ENCODE measurements around the gene FOXN1. TPM values are rescaled to one million over a fixed set of nuclear protein-coding genes. Genes with fewer than 3 reads are reported as not detected.

Gene FOXN1
- total and polyA plus RNA-seq, 2 of the 13 experiments (the other 11 are each of a cell fraction or from before 2014, with no cell fraction given), result 0.01 TPM; not detected in 1

GRCh38 chr17:28466001-28466400, 40.1 kb upstream of the FOXN1 start:
- H3K4me2 ChIP-seq (ENCODE audit: low read depth, low read length), result no peak overlapping the region
- no TSS peak for BruUV-seq (replicated peaks)
- no peak for DNase-seq (ENCODE audit: low spot score)
- CTCF ChIA-PET (ENCODE audit: low intra/inter-chr PET ratio, low total read pairs), result no interaction called here
- H3K4me3 ChIP-seq (replicated peaks in 1 of 3; ENCODE audit: insufficient read depth in 1 of 3, low read depth in 2 of 3, low read length in 3 of 3), result no peak overlapping the region
- TF ChIP-seq MYC (CRISPR knock-in tag; IDR thresholded peaks at IDR 0.05; ENCODE audit: borderline replicate concordance), result no peak
- TF ChIP-seq AGO2 (optimal IDR thresholded peaks at IDR 0.05; ENCODE audit: low read depth, low read length), result no peak
- no peak for TF ChIP-seq ZKSCAN1 (IDR thresholded peaks at IDR 0.05; ENCODE audit: low read length)
- no peak for TF ChIP-seq GLMP (CRISPR knock-in tag; IDR thresholded peaks at IDR 0.05; ENCODE audit: borderline replicate concordance)
- no peak for TF ChIP-seq ARID4A (CRISPR knock-in tag; IDR thresholded peaks at IDR 0.05; ENCODE audit: borderline replicate concordance)
- no peak for TF ChIP-seq ZSCAN29 (CRISPR knock-in tag; conservative IDR thresholded peaks at IDR 0.05)
- TF ChIP-seq ZNF747 (CRISPR knock-in tag; IDR thresholded peaks at IDR 0.05; ENCODE audit: borderline replicate concordance), result no peak
- TF ChIP-seq TCF7 (IDR thresholded peaks at IDR 0.05; ENCODE audit: low read depth), result no peak
- TF ChIP-seq ARID3A (IDR thresholded peaks at IDR 0.05; ENCODE audit: low read depth, low read length), result no peak
- no peak for TF ChIP-seq ELF3 (CRISPR knock-in tag; IDR thresholded peaks at IDR 0.05)
- TF ChIP-seq PTBP1 (IDR thresholded peaks at IDR 0.05; ENCODE audit: low read depth, low read length, poor library complexity, severe bottlenecking), result no peak
- no peak for TF ChIP-seq ISL2 (CRISPR knock-in tag; IDR thresholded peaks at IDR 0.05)
- no peak for TF ChIP-seq ZZZ3 (CRISPR knock-in tag; IDR thresholded peaks at IDR 0.05; ENCODE audit: borderline replicate concordance)
- TF ChIP-seq GFI1 (CRISPR knock-in tag; IDR thresholded peaks at IDR 0.05; ENCODE audit: borderline replicate concordance), result no peak
- no peak for TF ChIP-seq ZNF18 (CRISPR knock-in tag; IDR thresholded peaks at IDR 0.05; ENCODE audit: insufficient replicate concordance)
- no peak for TF ChIP-seq HMGA1 (CRISPR knock-in tag; conservative IDR thresholded peaks at IDR 0.05)
- H2AFZ ChIP-seq (ENCODE audit: low read length), result no peak overlapping the region
- POLR2A ChIA-PET, result no interaction called here
- H3K79me2 ChIP-seq (ENCODE audit: insufficient read depth, low read length), result no peaks in the 10 kb centered on the region
- H3K9me3 ChIP-seq (ENCODE audit: low read length), result no peaks in the 10 kb centered on the region
- peaks cover 21% of the 10 kb centered on the region for H3K4me1 ChIP-seq (ENCODE audit: insufficient read depth, low read length)
- H4K20me1 ChIP-seq (ENCODE audit: insufficient read depth, low read length), result no peaks in the 10 kb centered on the region
- no peak overlapping the region for H3K9ac ChIP-seq (ENCODE audit: insufficient read depth, low read depth, low read length)
- WGBS (ENCODE audit: low lambda C conversion rate), result 23% methylated on average over 9 of the region's 9 CpGs
- no peaks in the 10 kb centered on the region for H3K36me3 ChIP-seq (replicated peaks in 1 of 2; ENCODE audit: control insufficient read depth in 1 of 2, insufficient read depth in 2 of 2, low read length in 2 of 2)
- FAIRE-seq, result no peak
- intact Hi-C loops (cut with micrococcal nuclease; ENCODE audit: unreplicated experiment), result no loop called here
- ATAC-seq, result no peak
- in situ Hi-C loops (cut with HindIII; ENCODE audit: extremely low pct_ligation_motif_present, low pct_unique_long_range_greater_than_20kb), result no loop called here
- no peak overlapping the region for H3K27ac ChIP-seq (ENCODE audit: extremely low read length, insufficient read depth, low read length)
- peaks cover 0 to 24% of the 10 kb centered on the region in 2 experiments; a peak in 1 of 5 replicates for H3K27me3 ChIP-seq (ENCODE audit: control insufficient read depth in 1 of 2, insufficient read depth in 2 of 2, low read length in 2 of 2)

All from HepG2 (cell line).